Prostate gland (tissue), 2 donors: ENCODE results near the gene CDCA3.

ENCODE experiments used
- CTCF ChIP-seq, 4 experiments: fragments of 200-600 bp in 2 of 4; fragments of 450-650 bp in 2 of 4; sonication (generic) in 2 of 4; IDR thresholded peaks; 1 replicate in 3 of 4; 2 replicates in 1 of 4; pipeline ENCODE4 v1.5.1; 2016 to 2019; ENCODE audit warnings: antibody characterized with exemption in 4 of 4, mild to moderate bottlenecking in 2 of 4, moderate library complexity in 2 of 4
- POLR2A ChIP-seq: fragments of 450-650 bp; IDR thresholded peaks from one replicate; pipeline ENCODE4 v1.6.1; 2016; ENCODE audit warnings: antibody characterized with exemption, mild to moderate bottlenecking

GRCh38 chr12:6846316-6846869 lies 4.7 kb downstream of the CDCA3 start:
- TF ChIP-seq CTCF (IDR thresholded peaks at IDR 0.05) (no peak), POLR2A (no peak)
